Mesodermal cell (in vitro differentiated cells): Measurements from ENCODE around the gene KCNT1.

Experiments
- H3K27ac ChIP-seq: 2 replicates; pipeline ENCODE4 v1.7.0; 2013; ENCODE audit warnings: mild to moderate bottlenecking, low read depth, low read length, moderate library complexity; ENCODE audit not compliant: severe bottlenecking
- H3K36me3 ChIP-seq: 2 replicates; pipeline ENCODE4 v1.7.1; 2013; ENCODE audit warnings: mild to moderate bottlenecking, low read length, moderate library complexity; ENCODE audit not compliant: control insufficient read depth, insufficient read depth
- H3K4me1 ChIP-seq: one replicate; pipeline ENCODE4 v1.7.1; 2013; ENCODE audit warnings: mild to moderate bottlenecking, low read length; ENCODE audit not compliant: insufficient read depth, control insufficient read depth, poor library complexity, severe bottlenecking
- H3K4me3 ChIP-seq: 2 replicates; pipeline ENCODE4 v1.7.0; 2013; ENCODE audit warnings: low read length, control low read depth, mild to moderate bottlenecking; ENCODE audit not compliant: insufficient read depth, poor library complexity, severe bottlenecking; ENCODE audit errors: extremely low read depth
- H3K9me3 ChIP-seq: 2 replicates; pipeline ENCODE4 v1.7.1; 2013; ENCODE audit warnings: mild to moderate bottlenecking, low read length, moderate library complexity; ENCODE audit not compliant: control insufficient read depth
- WGBS, 2 experiments: methylation state at CpG; one replicate each; pipeline ENCODE4 v1.1.5; 2013; ENCODE audit warnings: missing lambda C conversion rate in 2 of 2; ENCODE audit not compliant: insufficient coverage in 2 of 2; 5-methylcytosine and 5-hydroxymethylcytosine counted together

The KCNT1 gene

GRCh38 chr9:135711881-135712280 lies 9.9 kb downstream of the KCNT1 start:
- 76 to 77% methylated on average over 5 to 9 of the region's 10 CpGs for WGBS, 2 experiments
- no peaks in the 10 kb centered on the region for H3K36me3 ChIP-seq

GRCh38 chr9:135712613-135713295 lies 10.8 kb downstream of the KCNT1 start:
- H3K27ac ChIP-seq: no peak overlapping the region

More at GRCh38 chr9:135711881-135712280, 9.9 kb downstream of the KCNT1 start:
- Histone ChIP-seq H3K9me3 (no peaks in the 10 kb centered on the region), H3K4me3 (no peak overlapping the region), H3K4me1 (no peaks in the 10 kb centered on the region), H3K27ac (no peak overlapping the region)

GRCh38 chr9:135714242-135715055 lies 12.5 kb downstream of the KCNT1 start:
- Histone ChIP-seq H3K9me3 (no peaks in the 10 kb centered on the region), H3K27ac (no peak overlapping the region), H3K4me3 (no peak overlapping the region), H3K4me1 (no peaks in the 10 kb centered on the region), H3K36me3 (no peaks in the 10 kb centered on the region)
- WGBS, 2 experiments: 3 to 4% methylated on average over 48 to 75 of the region's 103 CpGs

More at GRCh38 chr9:135712613-135713295, 10.8 kb downstream of the KCNT1 start:
- Histone ChIP-seq H3K36me3 (no peaks in the 10 kb centered on the region), H3K4me1 (no peaks in the 10 kb centered on the region), H3K4me3 (no peak overlapping the region), H3K9me3 (no peaks in the 10 kb centered on the region)
- 65 to 78% methylated on average over 15 of the region's 16 CpGs for WGBS, 2 experiments

- H3K9me3 ChIP-seq: no peaks in the 10 kb centered on the region
- WGBS, 2 experiments: 36 to 42% methylated on average over 21 to 22 of the region's 23 CpGs
- H3K36me3 ChIP-seq: no peaks in the 10 kb centered on the region
- H3K4me1 ChIP-seq: no peaks in the 10 kb centered on the region
- no peak overlapping the region for H3K4me3 ChIP-seq
- no peak overlapping the region for H3K27ac ChIP-seq
Observed at GRCh38 chr9:135715056-135715595, 13.1 kb downstream of the KCNT1 start.

GRCh38 chr9:135716045-135716444 lies 14.1 kb downstream of the KCNT1 start:
- Histone ChIP-seq H3K4me3 (no peak overlapping the region), H3K4me1 (no peaks in the 10 kb centered on the region), H3K9me3 (no peaks in the 10 kb centered on the region), H3K36me3 (no peaks in the 10 kb centered on the region), H3K27ac (no peak overlapping the region)
- WGBS, 2 experiments: 82 to 93% methylated on average over 9 to 11 of the region's 11 CpGs

- 92 to 95% methylated on average over 8 to 9 of the region's 13 CpGs for WGBS, 2 experiments
- H3K4me1 ChIP-seq: no peaks in the 10 kb centered on the region
- H3K9me3 ChIP-seq: no peaks in the 10 kb centered on the region
- H3K4me3 ChIP-seq: no peak overlapping the region
- H3K27ac ChIP-seq: no peak overlapping the region
- no peaks in the 10 kb centered on the region for H3K36me3 ChIP-seq
Observed at GRCh38 chr9:135717410-135717809, 15.4 kb downstream of the KCNT1 start.

GRCh38 chr9:135718616-135719015 lies 16.6 kb downstream of the KCNT1 start:
- H3K4me3 ChIP-seq: no peak overlapping the region
- WGBS, 2 experiments: 81 to 82% methylated on average over 12 to 13 of the region's 15 CpGs
- no peak overlapping the region for H3K27ac ChIP-seq
- no peaks in the 10 kb centered on the region for H3K9me3 ChIP-seq
- no peaks in the 10 kb centered on the region for H3K4me1 ChIP-seq
- no peaks in the 10 kb centered on the region for H3K36me3 ChIP-seq

GRCh38 chr9:135719472-135719871 lies 17.5 kb downstream of the KCNT1 start:
- Histone ChIP-seq H3K4me1 (no peaks in the 10 kb centered on the region), H3K36me3 (no peaks in the 10 kb centered on the region), H3K4me3 (no peak overlapping the region), H3K27ac (no peak overlapping the region), H3K9me3 (no peaks in the 10 kb centered on the region)
- WGBS, 2 experiments: 93 to 95% methylated on average over 9 of the region's 9 CpGs

GRCh38 chr9:135722365-135722764 lies 20.4 kb downstream of the KCNT1 start:
- H3K4me3 ChIP-seq: no peak overlapping the region
- H3K27ac ChIP-seq: no peak overlapping the region
- no peaks in the 10 kb centered on the region for H3K4me1 ChIP-seq
- WGBS, 2 experiments: 84 to 92% methylated on average over 15 of the region's 18 CpGs
- H3K36me3 ChIP-seq: no peaks in the 10 kb centered on the region
- no peaks in the 10 kb centered on the region for H3K9me3 ChIP-seq

- Histone ChIP-seq H3K4me3 (no peak overlapping the region), H3K4me1 (no peaks in the 10 kb centered on the region), H3K36me3 (no peaks in the 10 kb centered on the region), H3K27ac (no peak overlapping the region), H3K9me3 (no peaks in the 10 kb centered on the region)
- 89 to 94% methylated on average over 14 to 15 of the region's 16 CpGs for WGBS, 2 experiments
Observed at GRCh38 chr9:135724186-135724787, 22.3 kb downstream of the KCNT1 start.
